Fibroblast of lung (primary cell): Measurements from ENCODE around the gene HYAL1.

Experiments used
- EZH2 ChIP-seq: IDR thresholded peaks from 2 replicates; pipeline ENCODE4 v1.5.1; 2012; ENCODE audit warnings: low read length, control low read depth, mild to moderate bottlenecking; ENCODE audit errors: missing control alignments
- TF ChIP-seq, protein P1 (sequence below), 2 donors: IDR thresholded peaks in 1 of 2; conservative IDR thresholded peaks in 1 of 2; 1 replicate in 1 of 2; 2 replicates in 1 of 2; pipeline ENCODE4 v1.5.1; 2011 to 2012; ENCODE audit warnings: low read length in 2 of 2, control low read depth in 1 of 2, inconsistent platforms in 1 of 2, low read depth in 1 of 2, mild to moderate bottlenecking in 1 of 2

DNA sequence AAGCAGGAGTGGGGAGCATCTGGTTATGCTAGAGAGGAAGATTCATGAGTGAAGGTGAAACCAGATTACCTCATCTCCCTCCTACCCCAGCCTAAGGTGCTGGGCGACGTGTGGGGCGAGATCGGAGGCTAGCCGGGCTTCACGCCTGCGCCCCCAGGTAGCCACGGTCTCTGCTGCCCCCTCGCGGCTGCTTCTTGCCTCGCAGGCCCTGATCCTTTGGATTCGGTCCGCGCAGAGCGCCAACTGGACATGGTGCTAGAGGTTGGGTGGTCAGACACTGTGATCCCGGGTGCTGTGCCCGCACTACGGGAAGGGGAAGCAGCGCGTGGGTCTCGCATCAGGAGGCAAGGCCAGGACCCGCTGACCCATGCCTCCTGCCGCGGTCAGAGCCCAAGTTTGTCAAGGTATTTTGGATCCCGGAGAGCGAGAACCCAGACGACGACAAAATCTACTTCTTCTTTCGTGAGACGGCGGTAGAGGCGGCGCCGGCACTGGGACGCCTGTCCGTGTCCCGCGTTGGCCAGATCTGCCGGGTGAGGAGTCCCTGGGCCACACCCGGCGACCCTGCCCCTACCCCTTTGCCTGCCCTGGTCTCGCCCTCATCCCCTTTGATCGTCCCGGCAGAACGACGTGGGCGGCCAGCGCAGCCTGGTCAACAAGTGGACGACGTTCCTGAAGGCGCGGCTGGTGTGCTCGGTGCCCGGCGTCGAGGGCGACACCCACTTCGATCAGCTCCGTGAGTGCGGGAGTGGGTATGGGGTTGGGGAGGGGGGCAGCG lies 30.3 kb downstream of the HYAL1 start:
- TF ChIP-seq, protein P1, sequence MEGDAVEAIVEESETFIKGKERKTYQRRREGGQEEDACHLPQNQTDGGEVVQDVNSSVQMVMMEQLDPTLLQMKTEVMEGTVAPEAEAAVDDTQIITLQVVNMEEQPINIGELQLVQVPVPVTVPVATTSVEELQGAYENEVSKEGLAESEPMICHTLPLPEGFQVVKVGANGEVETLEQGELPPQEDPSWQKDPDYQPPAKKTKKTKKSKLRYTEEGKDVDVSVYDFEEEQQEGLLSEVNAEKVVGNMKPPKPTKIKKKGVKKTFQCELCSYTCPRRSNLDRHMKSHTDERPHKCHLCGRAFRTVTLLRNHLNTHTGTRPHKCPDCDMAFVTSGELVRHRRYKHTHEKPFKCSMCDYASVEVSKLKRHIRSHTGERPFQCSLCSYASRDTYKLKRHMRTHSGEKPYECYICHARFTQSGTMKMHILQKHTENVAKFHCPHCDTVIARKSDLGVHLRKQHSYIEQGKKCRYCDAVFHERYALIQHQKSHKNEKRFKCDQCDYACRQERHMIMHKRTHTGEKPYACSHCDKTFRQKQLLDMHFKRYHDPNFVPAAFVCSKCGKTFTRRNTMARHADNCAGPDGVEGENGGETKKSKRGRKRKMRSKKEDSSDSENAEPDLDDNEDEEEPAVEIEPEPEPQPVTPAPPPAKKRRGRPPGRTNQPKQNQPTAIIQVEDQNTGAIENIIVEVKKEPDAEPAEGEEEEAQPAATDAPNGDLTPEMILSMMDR (conservative IDR thresholded peaks at IDR 0.05 in 1 of 2, IDR thresholded peaks at IDR 0.05 in 1 of 2; ENCODE audit: low read depth in 1 of 2, low read length in 2 of 2): peak; percentile 93
- peak; percentile 47 for TF ChIP-seq EZH2
